ENCODE data around the gene METTL1. TPM values are rescaled to one million over a fixed set of nuclear protein-coding genes. Genes with fewer than 3 reads are reported as not detected.
"Not testable (repeated sequence)": the region's sequence is repeated elsewhere in the genome, so short reads cannot be mapped to it uniquely, and the experiment has no call there.

METTL1 gene
- total and polyA plus RNA-seq, 2 experiments from 2014 or later, result 8.6 to 31.1 TPM

DNA sequence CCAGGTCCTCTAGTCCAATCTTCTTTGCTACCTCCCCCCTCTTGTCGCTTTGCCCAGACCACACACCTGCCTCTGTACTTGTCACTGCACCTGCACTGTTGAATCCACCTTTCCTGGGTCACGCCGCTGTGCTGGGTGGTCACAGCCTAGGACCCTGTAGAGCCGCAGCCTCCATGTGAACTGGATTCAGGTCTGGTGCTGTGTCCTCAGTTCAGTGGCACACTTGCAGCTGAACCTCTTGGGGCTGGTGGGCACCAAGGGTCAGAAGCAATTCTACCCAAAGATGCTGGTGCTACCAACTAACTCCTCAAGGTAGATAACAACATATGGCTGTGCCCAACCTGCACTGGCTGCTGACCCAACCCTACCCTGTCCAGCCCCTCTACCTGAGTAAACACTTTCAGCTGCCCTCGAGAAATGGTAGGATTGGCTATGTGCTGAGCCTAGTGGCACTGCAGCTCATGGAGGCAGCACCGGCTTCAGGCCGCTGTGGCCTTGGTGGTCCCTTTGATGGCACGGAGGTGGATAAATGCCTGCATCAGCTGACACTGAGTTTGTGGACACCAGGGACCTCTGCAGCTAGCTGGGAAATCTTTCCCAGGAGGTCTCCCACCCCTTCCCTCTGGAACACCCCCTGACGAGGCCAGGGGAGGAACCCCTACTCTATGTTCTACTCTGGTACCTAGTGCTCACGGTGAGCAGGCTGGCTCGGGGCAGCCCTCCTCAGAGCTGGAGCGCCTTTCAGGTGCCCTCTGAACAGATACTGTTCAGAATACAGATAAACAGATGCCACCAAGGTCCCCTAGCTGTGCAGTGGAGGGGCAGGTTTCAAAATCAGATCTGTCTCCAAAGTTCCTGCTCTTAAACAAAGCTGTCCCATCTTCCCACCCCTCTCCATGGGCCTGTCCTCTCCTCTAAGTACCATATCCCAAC is 47.6 kb downstream of the METTL1 start:
- Histone ChIP-seq H3K9me2 (replicated peaks; ENCODE audit: insufficient read depth) (no peaks in the 10 kb centered on the region), H3K36me3 (replicated peaks; ENCODE audit: insufficient read depth, low read depth) (no peaks in the 10 kb centered on the region), H3K4me1 (ENCODE audit: insufficient read depth) (peaks cover 6% of the 10 kb centered on the region), H3K4me2 (no peak overlapping the region), H4K20me1 (ENCODE audit: insufficient read depth, poor library complexity, severe bottlenecking) (no peaks in the 10 kb centered on the region), H3K4me3 (no peak overlapping the region), H2AFZ (no peak overlapping the region), H3K27me3 (peaks cover 49% of the 10 kb centered on the region), H3K27ac (no peak overlapping the region), H3K79me2 (no peaks in the 10 kb centered on the region), H3K9me3 (ENCODE audit: low read depth) (no peaks in the 10 kb centered on the region)
- 83% methylated on average over 12 of the region's 12 CpGs for WGBS (ENCODE audit: low lambda C conversion rate, missing lambda C conversion rate)
- TF ChIP-seq EZH2 (IDR thresholded peaks at IDR 0.05; ENCODE audit: borderline replicate concordance) (no peak), EZH2phosphoT487 (IDR thresholded peaks at IDR 0.05; ENCODE audit: low read depth, severe bottlenecking, unreplicated experiment) (no peak)
- TF ChIP-seq, protein P1, sequence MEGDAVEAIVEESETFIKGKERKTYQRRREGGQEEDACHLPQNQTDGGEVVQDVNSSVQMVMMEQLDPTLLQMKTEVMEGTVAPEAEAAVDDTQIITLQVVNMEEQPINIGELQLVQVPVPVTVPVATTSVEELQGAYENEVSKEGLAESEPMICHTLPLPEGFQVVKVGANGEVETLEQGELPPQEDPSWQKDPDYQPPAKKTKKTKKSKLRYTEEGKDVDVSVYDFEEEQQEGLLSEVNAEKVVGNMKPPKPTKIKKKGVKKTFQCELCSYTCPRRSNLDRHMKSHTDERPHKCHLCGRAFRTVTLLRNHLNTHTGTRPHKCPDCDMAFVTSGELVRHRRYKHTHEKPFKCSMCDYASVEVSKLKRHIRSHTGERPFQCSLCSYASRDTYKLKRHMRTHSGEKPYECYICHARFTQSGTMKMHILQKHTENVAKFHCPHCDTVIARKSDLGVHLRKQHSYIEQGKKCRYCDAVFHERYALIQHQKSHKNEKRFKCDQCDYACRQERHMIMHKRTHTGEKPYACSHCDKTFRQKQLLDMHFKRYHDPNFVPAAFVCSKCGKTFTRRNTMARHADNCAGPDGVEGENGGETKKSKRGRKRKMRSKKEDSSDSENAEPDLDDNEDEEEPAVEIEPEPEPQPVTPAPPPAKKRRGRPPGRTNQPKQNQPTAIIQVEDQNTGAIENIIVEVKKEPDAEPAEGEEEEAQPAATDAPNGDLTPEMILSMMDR (IDR thresholded peaks at IDR 0.05; ENCODE audit: poor library complexity), result no peak
- DNase-seq (ENCODE audit: low spot score), result peak; percentile 1

DNA sequence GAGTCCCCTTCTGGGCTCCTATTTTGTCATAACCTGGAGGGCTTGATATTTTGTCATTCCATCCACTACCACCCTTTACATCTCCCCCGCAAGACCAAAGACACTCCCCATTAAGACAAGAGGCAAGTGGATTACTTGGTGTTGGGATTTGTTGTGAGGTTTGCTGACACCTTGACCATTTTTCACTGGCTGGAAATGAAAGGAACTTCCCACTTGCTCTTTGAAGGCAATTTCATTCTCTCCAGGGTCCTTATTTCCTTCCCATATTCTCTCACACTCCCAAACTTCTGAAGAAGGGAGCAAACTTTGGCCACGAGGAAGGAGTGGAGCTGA is 48.3 kb downstream of the METTL1 start:
- DNase-seq (ENCODE audit: low spot score), result no peak
- Histone ChIP-seq H3K4me3 (no peak overlapping the region), H3K9me2 (replicated peaks; ENCODE audit: insufficient read depth) (no peaks in the 10 kb centered on the region), H2AFZ (no peak overlapping the region), H3K27me3 (peaks cover 45% of the 10 kb centered on the region), H3K4me2 (no peak overlapping the region), H3K4me1 (ENCODE audit: insufficient read depth) (peaks cover 6% of the 10 kb centered on the region), H3K79me2 (no peaks in the 10 kb centered on the region), H3K27ac (no peak overlapping the region), H3K36me3 (replicated peaks; ENCODE audit: insufficient read depth, low read depth) (no peaks in the 10 kb centered on the region), H3K9me3 (ENCODE audit: low read depth) (no peaks in the 10 kb centered on the region), H4K20me1 (ENCODE audit: insufficient read depth, poor library complexity, severe bottlenecking) (no peaks in the 10 kb centered on the region)
- TF ChIP-seq EZH2phosphoT487 (IDR thresholded peaks at IDR 0.05; ENCODE audit: low read depth, severe bottlenecking, unreplicated experiment) (no peak), EZH2 (IDR thresholded peaks at IDR 0.05; ENCODE audit: borderline replicate concordance) (no peak)
- TF ChIP-seq, protein P1 (IDR thresholded peaks at IDR 0.05; ENCODE audit: poor library complexity), result no peak
- WGBS (ENCODE audit: low lambda C conversion rate, missing lambda C conversion rate), result 70% methylated on average over 2 of the region's 2 CpGs

DNA sequence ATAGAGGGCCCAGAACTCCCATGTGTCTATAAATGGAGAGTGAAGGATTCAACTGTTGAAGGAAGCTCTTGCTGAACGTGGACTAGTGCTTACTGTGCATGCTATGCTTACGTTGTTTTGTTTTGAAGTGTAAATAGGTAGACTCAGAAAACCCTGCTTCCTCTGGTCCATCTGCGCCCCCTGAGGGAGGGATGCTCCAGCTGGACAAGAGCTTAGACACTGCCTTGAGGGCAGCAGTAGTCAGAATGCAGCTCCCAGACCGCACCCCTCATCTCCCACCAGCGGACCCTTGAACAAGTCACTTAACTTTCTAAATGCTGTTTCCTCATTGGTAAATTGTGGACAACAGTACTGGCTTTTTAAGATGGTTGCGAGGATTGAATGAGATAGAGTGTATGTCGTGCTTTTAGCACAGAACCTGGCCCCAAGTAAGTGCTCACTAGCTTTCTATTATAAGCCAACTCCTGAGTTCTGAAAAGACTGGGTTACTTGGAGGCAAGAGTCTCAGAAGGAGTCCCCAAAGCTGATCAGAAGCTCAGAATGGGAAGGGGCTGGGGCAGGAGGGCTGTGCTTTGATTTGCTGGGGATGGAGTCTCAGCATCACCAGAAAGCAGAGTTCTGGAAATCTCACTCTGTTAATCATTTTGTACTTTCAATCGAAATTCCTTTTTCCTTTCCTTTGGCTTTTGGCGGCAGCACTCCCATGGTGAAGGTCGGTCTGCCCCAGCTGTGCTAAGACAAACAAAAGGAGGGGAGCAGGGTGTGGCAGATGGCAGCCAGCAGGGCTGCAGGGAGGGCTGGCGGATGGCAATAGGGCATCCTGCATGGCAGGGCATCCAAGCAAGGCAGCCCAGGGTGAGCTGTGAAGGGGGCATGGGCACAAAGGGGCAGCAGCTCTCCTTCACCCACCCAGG is 48.9 kb downstream of the METTL1 start:
- 76% methylated on average over 11 of the region's 11 CpGs for WGBS (ENCODE audit: low lambda C conversion rate, missing lambda C conversion rate)
- no peaks in the 10 kb centered on the region for H3K9me2 ChIP-seq (replicated peaks; ENCODE audit: insufficient read depth)
- no peak overlapping the region for H3K4me3 ChIP-seq
- no peaks in the 10 kb centered on the region for H3K36me3 ChIP-seq (replicated peaks; ENCODE audit: insufficient read depth, low read depth)
- H3K4me2 ChIP-seq, result no peak overlapping the region
- no peak overlapping the region for H2AFZ ChIP-seq
- H3K79me2 ChIP-seq, result no peaks in the 10 kb centered on the region
- no peak overlapping the region for H3K27ac ChIP-seq
- DNase-seq (ENCODE audit: low spot score), result peak; percentile 2
- peaks cover 39% of the 10 kb centered on the region for H3K27me3 ChIP-seq
- peaks cover 6% of the 10 kb centered on the region for H3K4me1 ChIP-seq (ENCODE audit: insufficient read depth)
- no peaks in the 10 kb centered on the region for H3K9me3 ChIP-seq (ENCODE audit: low read depth)
- no peak for TF ChIP-seq EZH2 (IDR thresholded peaks at IDR 0.05; ENCODE audit: borderline replicate concordance)
- no peak for TF ChIP-seq EZH2phosphoT487 (IDR thresholded peaks at IDR 0.05; ENCODE audit: low read depth, severe bottlenecking, unreplicated experiment)
- TF ChIP-seq, protein P1 (IDR thresholded peaks at IDR 0.05; ENCODE audit: poor library complexity), result no peak
- H4K20me1 ChIP-seq (ENCODE audit: insufficient read depth, poor library complexity, severe bottlenecking), result no peaks in the 10 kb centered on the region

DNA sequence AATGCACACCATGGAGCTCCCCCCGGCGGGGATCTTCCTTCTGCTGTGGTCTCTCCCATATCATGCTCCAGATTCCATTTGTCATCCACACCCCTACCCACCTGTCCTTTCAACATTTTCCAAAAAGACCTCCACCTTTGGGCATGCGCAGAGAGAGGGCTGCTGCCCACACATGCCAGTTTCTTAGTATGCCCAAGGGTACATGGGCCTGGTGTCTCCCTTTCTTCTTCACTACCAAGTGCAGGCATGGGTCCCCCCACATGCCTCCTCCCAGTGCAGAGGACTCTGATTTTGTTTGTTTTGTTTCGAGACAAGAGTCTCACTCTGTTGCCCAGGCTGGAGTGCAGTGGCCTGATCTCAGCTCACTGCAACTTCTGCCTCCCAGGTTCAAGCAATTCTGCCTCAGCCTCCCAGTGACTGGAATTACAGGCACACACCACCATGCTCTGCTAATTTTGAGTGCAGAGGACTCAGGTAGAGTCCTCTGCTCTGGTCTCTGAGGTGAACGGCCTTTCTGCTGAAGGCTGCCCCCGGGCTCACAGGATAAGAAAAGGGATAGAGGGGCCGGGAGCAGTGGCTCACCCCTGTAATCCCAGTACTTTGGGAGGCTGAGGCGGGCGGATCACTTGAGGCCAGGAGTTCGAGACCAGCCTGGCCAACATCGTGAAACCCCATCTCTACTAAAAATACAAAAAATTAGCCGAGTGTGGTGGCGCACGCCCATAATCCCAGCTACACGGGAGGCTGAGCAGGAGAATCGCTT is 49.9 kb downstream of the METTL1 start:
- H2AFZ ChIP-seq; H3K79me2 ChIP-seq; H3K4me3 ChIP-seq; H3K9me3 ChIP-seq (ENCODE audit: low read depth); H3K4me1 ChIP-seq (ENCODE audit: insufficient read depth); H3K27ac ChIP-seq; H3K4me2 ChIP-seq; H4K20me1 ChIP-seq (ENCODE audit: insufficient read depth, poor library complexity, severe bottlenecking); H3K9me2 ChIP-seq (replicated peaks; ENCODE audit: insufficient read depth); DNase-seq (ENCODE audit: low spot score); H3K36me3 ChIP-seq (replicated peaks; ENCODE audit: insufficient read depth, low read depth): not testable (repeated sequence)
- 96% methylated on average over 16 of the region's 16 CpGs for WGBS (ENCODE audit: low lambda C conversion rate, missing lambda C conversion rate)
- H3K27me3 ChIP-seq, result peaks cover 30% of the 10 kb centered on the region

All from hepatocyte (in vitro differentiated cells).